GM19463 (cell line): ENCODE data around the gene PPP3CA.

ENCODE experiments used
- ATAC-seq: cut with Tn5 transposase; IDR thresholded peaks from one replicate; pipeline ENCODE4 v1.9.1; 2021; ENCODE audit warnings: mild to moderate bottlenecking, moderate library complexity; ENCODE audit not compliant: unreplicated experiment

PPP3CA gene

GRCh38 chr4:101347267-101347556, at the start of gene PPP3CA:
PPP3CA (minus strand) TSS chr4:101347526.
- peak; percentile 15 for ATAC-seq

GRCh38 chr4:101393256-101393655, 45.9 kb upstream of the PPP3CA start:
- ATAC-seq, result no peak

- ATAC-seq, result no peak
Observed at GRCh38 chr4:101370663-101371210, 23.4 kb upstream of the PPP3CA start.

- no peak for ATAC-seq
Observed at GRCh38 chr4:101367201-101367600, 19.9 kb upstream of the PPP3CA start.

- ATAC-seq, result no peak
Observed at GRCh38 chr4:101366331-101366730, 19.0 kb upstream of the PPP3CA start.

- no peak for ATAC-seq
Observed at GRCh38 chr4:101357751-101358150, 10.4 kb upstream of the PPP3CA start.

GRCh38 chr4:101356928-101357327, 9.6 kb upstream of the PPP3CA start:
- no peak for ATAC-seq

GRCh38 chr4:101355767-101356702, 8.7 kb upstream of the PPP3CA start:
- no peak for ATAC-seq

- ATAC-seq, result peak; percentile 91
Observed at GRCh38 chr4:101355246-101355645, 7.9 kb upstream of the PPP3CA start.

GRCh38 chr4:101349801-101350064, 2.4 kb upstream of the PPP3CA start:
- ATAC-seq, result no peak

GRCh38 chr4:101348995-101349800, 1.9 kb upstream of the PPP3CA start:
- no peak for ATAC-seq

- ATAC-seq, result no peak
Observed at GRCh38 chr4:101348367-101348827, 1.1 kb upstream of the PPP3CA start.

- ATAC-seq, result peak; percentile 69
Observed at GRCh38 chr4:101347557-101348366, 436 bp upstream of the PPP3CA start.

- ATAC-seq, result peak; percentile 7
Observed at GRCh38 chr4:101346351-101347266, 717 bp downstream of the PPP3CA start.

- peak; percentile 4 for ATAC-seq
Observed at GRCh38 chr4:101345596-101346350, 1.6 kb downstream of the PPP3CA start.

GRCh38 chr4:101345271-101345595, 2.1 kb downstream of the PPP3CA start:
- no peak for ATAC-seq

GRCh38 chr4:101339332-101339731, 8.0 kb downstream of the PPP3CA start:
- no peak for ATAC-seq

GRCh38 chr4:101337688-101338087, 9.6 kb downstream of the PPP3CA start:
- ATAC-seq, result no peak

GRCh38 chr4:101334963-101335572, 12.3 kb downstream of the PPP3CA start:
- peak; percentile 67 for ATAC-seq
